T1000 (cell line): ENCODE data around the gene RASSF6.
"Not testable (repeated sequence)": the region's sequence is repeated elsewhere in the genome, so short reads cannot be mapped to it uniquely, and the experiment has no call there.

ENCODE experiments used
- DNase-seq: peaks from one replicate; lab custom pipeline; 2025; ENCODE audit warnings: mixed read lengths; lab: John Stamatoyannopoulos, UW

RASSF6 gene

GRCh38 chr4:73575660-73576059, 44.6 kb downstream of the RASSF6 start:
- DNase-seq = no peak

- peak; percentile 49 for DNase-seq
Observed at GRCh38 chr4:73573794-73574528, 46.3 kb downstream of the RASSF6 start.

- not testable (repeated sequence) for DNase-seq
Observed at GRCh38 chr4:73550865-73551264, 69.4 kb downstream of the RASSF6 start.

GRCh38 chr4:73544620-73545019, 75.6 kb downstream of the RASSF6 start:
- no peak for DNase-seq

GRCh38 chr4:73541251-73541650, 79.0 kb downstream of the RASSF6 start:
- DNase-seq = no peak

- no peak for DNase-seq
Observed at GRCh38 chr4:73540826-73541225, 79.4 kb downstream of the RASSF6 start.

- no peak for DNase-seq
Observed at GRCh38 chr4:73539386-73539785, 80.8 kb downstream of the RASSF6 start.

GRCh38 chr4:73538162-73538561, 82.1 kb downstream of the RASSF6 start:
- no peak for DNase-seq

- DNase-seq = no peak
Observed at GRCh38 chr4:73533515-73534422, 86.5 kb downstream of the RASSF6 start.

- no peak for DNase-seq
Observed at GRCh38 chr4:73528171-73528570, 92.1 kb downstream of the RASSF6 start.

- no peak for DNase-seq
Observed at GRCh38 chr4:73527196-73527595, 93.0 kb downstream of the RASSF6 start.

GRCh38 chr4:73525611-73526010, 94.6 kb downstream of the RASSF6 start:
- DNase-seq = no peak

- DNase-seq = no peak
Observed at GRCh38 chr4:73523126-73523525, 97.1 kb downstream of the RASSF6 start.
